ENCODE data around the gene TMEM8B.

Gene TMEM8B

GRCh38 chr9:35829764-35830096 lies 702 bp downstream of the TMEM8B start:
- no peak for TF ChIP-seq CTCF (IDR thresholded peaks at IDR 0.05; ENCODE audit: low read depth, low read length, poor library complexity, severe bottlenecking)
- no peak for TF ChIP-seq EZH2phosphoT487 (IDR thresholded peaks at IDR 0.05; ENCODE audit: borderline replicate concordance, low read length)
- no peak overlapping the region for H3K27ac ChIP-seq (ENCODE audit: low read depth, low read length)
- 0 out of 2 replicates have a peak, but pooled peaks cover 2% of the 10 kb centered on the region for H3F3A ChIP-seq (ENCODE audit: control insufficient read depth, insufficient read depth)
- H3K4me1 ChIP-seq (ENCODE audit: control insufficient read depth, low read length): peaks cover 36% of the 10 kb centered on the region
- H3K27me3 ChIP-seq (ENCODE audit: control insufficient read depth, low read length): peaks cover 9% of the 10 kb centered on the region; the same call in 1 of the 2 replicates
- H3K4me2 ChIP-seq (ENCODE audit: low read length): peak overlapping the region; percentile 79
- H4K20me1 ChIP-seq (ENCODE audit: control insufficient read depth, insufficient read depth, low read depth, low read length): no peaks in the 10 kb centered on the region
- no peaks in the 10 kb centered on the region for H3K79me2 ChIP-seq (ENCODE audit: control insufficient read depth, low read length)
- H3K4me3 ChIP-seq (ENCODE audit: low read length): peak overlapping the region; percentile 74
- no peaks in the 10 kb centered on the region for H3K36me3 ChIP-seq (ENCODE audit: control insufficient read depth, low read length)
- no peaks in the 10 kb centered on the region for H3K9me3 ChIP-seq (ENCODE audit: control insufficient read depth, insufficient read depth, low read length)
- H3K9me2 ChIP-seq (replicated peaks; ENCODE audit: control insufficient read depth, low read length): no peaks in the 10 kb centered on the region

- H3K27ac ChIP-seq (ENCODE audit: low read depth, low read length): no peak overlapping the region
- no peaks in the 10 kb centered on the region for H3K36me3 ChIP-seq (ENCODE audit: control insufficient read depth, low read length)
- H3K4me1 ChIP-seq (ENCODE audit: control insufficient read depth, low read length): peaks cover 42% of the 10 kb centered on the region
- H3F3A ChIP-seq (ENCODE audit: control insufficient read depth, insufficient read depth): 0 out of 2 replicates have a peak, but pooled peaks cover 2% of the 10 kb centered on the region
- no peak overlapping the region for H3K4me3 ChIP-seq (ENCODE audit: low read length)
- no peak for TF ChIP-seq CTCF (IDR thresholded peaks at IDR 0.05; ENCODE audit: low read depth, low read length, poor library complexity, severe bottlenecking)
- TF ChIP-seq EZH2phosphoT487 (IDR thresholded peaks at IDR 0.05; ENCODE audit: borderline replicate concordance, low read length): no peak
- peaks cover 9% of the 10 kb centered on the region; the same call in 1 of the 2 replicates for H3K27me3 ChIP-seq (ENCODE audit: control insufficient read depth, low read length)
- H3K79me2 ChIP-seq (ENCODE audit: control insufficient read depth, low read length): no peaks in the 10 kb centered on the region
- no peaks in the 10 kb centered on the region for H3K9me2 ChIP-seq (replicated peaks; ENCODE audit: control insufficient read depth, low read length)
- no peak overlapping the region for H3K4me2 ChIP-seq (ENCODE audit: low read length)
- H3K9me3 ChIP-seq (ENCODE audit: control insufficient read depth, insufficient read depth, low read length): no peaks in the 10 kb centered on the region
- no peaks in the 10 kb centered on the region for H4K20me1 ChIP-seq (ENCODE audit: control insufficient read depth, insufficient read depth, low read depth, low read length)
These were observed 2.0 kb downstream of the TMEM8B start for GRCh38 chr9:35831040-35831439.

- Histone ChIP-seq H3K27ac (ENCODE audit: low read depth, low read length) (no peak overlapping the region), H3K79me2 (ENCODE audit: control insufficient read depth, low read length) (no peaks in the 10 kb centered on the region), H3K36me3 (ENCODE audit: control insufficient read depth, low read length) (no peaks in the 10 kb centered on the region), H3K27me3 (ENCODE audit: control insufficient read depth, low read length) (no peaks in the 10 kb centered on the region), H3K4me3 (ENCODE audit: low read length) (no peak overlapping the region), H3K9me2 (replicated peaks; ENCODE audit: control insufficient read depth, low read length) (no peaks in the 10 kb centered on the region), H3K4me1 (ENCODE audit: control insufficient read depth, low read length) (peaks cover 37% of the 10 kb centered on the region), H4K20me1 (ENCODE audit: control insufficient read depth, insufficient read depth, low read depth, low read length) (no peaks in the 10 kb centered on the region), H3K4me2 (ENCODE audit: low read length) (no peak overlapping the region), H3F3A (ENCODE audit: control insufficient read depth, insufficient read depth) (0 out of 2 replicates have a peak, but pooled peaks cover 2% of the 10 kb centered on the region), H3K9me3 (ENCODE audit: control insufficient read depth, insufficient read depth, low read length) (no peaks in the 10 kb centered on the region)
- TF ChIP-seq CTCF (IDR thresholded peaks at IDR 0.05; ENCODE audit: low read depth, low read length, poor library complexity, severe bottlenecking) (no peak), EZH2phosphoT487 (IDR thresholded peaks at IDR 0.05; ENCODE audit: borderline replicate concordance, low read length) (no peak)
These were observed 3.8 kb downstream of the TMEM8B start for GRCh38 chr9:35832814-35833213.

All from DOHH2 (cell line).